Measurements from ENCODE around the gene TNFAIP3.
"Not testable (repeated sequence)": the region's sequence is repeated elsewhere in the genome, so short reads cannot be mapped to it uniquely, and the experiment has no call there.

DNA sequence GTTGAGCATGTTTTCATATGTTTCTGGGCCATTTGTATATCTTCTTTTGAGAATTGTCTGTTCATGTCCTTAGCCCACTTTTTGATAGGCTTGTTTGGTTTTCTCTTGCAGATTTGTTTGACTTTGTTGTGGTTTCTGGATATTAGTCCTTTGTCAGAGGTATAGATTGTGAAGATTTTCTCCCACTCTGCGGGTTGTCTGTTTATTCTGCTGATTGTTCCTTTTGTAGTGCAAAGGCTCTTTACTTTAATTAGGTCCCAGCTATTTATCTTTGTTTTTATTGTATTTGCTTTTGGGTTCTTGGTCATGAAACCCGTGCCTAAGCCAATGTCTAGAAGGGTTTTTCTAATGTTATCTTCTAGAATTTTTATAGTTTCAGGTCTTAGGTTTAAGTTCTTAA, 29.0 kb upstream of the TNFAIP3 start:
- TF ChIP-seq CTCF (conservative IDR thresholded peaks at IDR 0.05 in 1 of 2, IDR thresholded peaks at IDR 0.05 in 1 of 2; ENCODE audit: low read depth in 1 of 2, low read length in 2 of 2); EZH2 (IDR thresholded peaks at IDR 0.05; ENCODE audit: low read length, missing control alignments): not testable (repeated sequence)
